ENCODE data around the gene MYOM3.

Gene MYOM3

GRCh38 chr1:24085546-24085945, 26.4 kb downstream of the MYOM3 start:
- TF ChIP-seq CTCF (IDR thresholded peaks at IDR 0.05) = no peak
- H3K27ac Mint-ChIP-seq = no peak overlapping the region
- DNase-seq = no peak
- no peaks in the 10 kb centered on the region for H3K36me3 Mint-ChIP-seq (ENCODE audit: low read depth)
- H3K27me3 Mint-ChIP-seq (ENCODE audit: low read depth, poor library complexity) = peaks cover 13% of the 10 kb centered on the region
- no peaks in the 10 kb centered on the region for H3K9me3 Mint-ChIP-seq
- peaks cover 20% of the 10 kb centered on the region for H3K4me1 Mint-ChIP-seq
- no peak overlapping the region for H3K4me3 Mint-ChIP-seq

DNA sequence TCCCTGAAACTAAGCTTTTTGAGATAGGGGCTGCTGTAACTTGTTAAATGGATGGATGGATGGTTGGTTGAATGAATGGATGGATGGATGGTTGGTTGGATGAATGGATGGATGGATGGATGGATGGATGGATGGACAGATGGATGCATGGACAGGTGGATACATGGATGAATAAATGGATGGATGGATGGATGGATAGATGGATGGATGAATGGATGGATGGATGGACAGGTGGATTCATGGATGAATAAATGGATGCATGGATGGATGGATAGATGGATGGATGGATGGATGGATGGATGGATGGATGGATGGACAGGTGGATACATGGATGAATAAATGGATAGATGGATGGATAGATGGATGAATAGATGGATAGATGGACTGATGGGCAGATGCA, 26.9 kb downstream of the MYOM3 start:
- Mint-ChIP-seq H3K36me3 (ENCODE audit: low read depth) (no peaks in the 10 kb centered on the region), H3K4me3 (peak overlapping the region; percentile 5), H3K4me1 (peaks cover 14% of the 10 kb centered on the region), H3K27me3 (ENCODE audit: low read depth, poor library complexity) (peaks cover 16% of the 10 kb centered on the region), H3K9me3 (no peaks in the 10 kb centered on the region), H3K27ac (no peak overlapping the region)
- no peak for DNase-seq
- TF ChIP-seq CTCF (IDR thresholded peaks at IDR 0.05) = no peak

GRCh38 chr1:24084050-24084449, 27.9 kb downstream of the MYOM3 start:
- TF ChIP-seq CTCF (IDR thresholded peaks at IDR 0.05) = no peak
- Mint-ChIP-seq H3K36me3 (ENCODE audit: low read depth) (no peaks in the 10 kb centered on the region), H3K27ac (no peak overlapping the region), H3K27me3 (ENCODE audit: low read depth, poor library complexity) (peaks cover 16% of the 10 kb centered on the region), H3K4me3 (no peak overlapping the region), H3K9me3 (no peaks in the 10 kb centered on the region), H3K4me1 (peaks cover 7% of the 10 kb centered on the region)
- DNase-seq = no peak

DNA sequence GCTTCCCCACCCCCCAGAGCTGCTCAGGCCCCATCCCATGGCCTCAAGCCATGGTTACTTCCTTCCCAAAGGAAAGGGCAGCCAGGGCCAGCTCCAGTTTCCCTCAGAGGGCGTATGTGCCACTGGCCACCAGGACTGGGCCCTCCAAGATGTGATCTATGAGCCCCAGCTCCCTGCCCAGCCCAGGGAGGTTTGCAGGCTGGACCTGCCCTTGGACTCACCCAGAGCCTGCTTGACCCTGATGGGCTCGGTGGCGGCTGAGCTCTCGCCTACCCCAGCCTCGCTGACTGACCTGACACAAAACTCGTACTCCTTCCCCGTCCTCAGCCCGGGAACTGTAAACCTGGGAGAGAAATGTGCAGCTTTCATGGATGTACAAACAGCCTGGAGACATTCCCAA, 29.6 kb downstream of the MYOM3 start:
- TF ChIP-seq CTCF (IDR thresholded peaks at IDR 0.05) = no peak
- no peak overlapping the region for H3K4me3 Mint-ChIP-seq
- H3K9me3 Mint-ChIP-seq = no peaks in the 10 kb centered on the region
- no peaks in the 10 kb centered on the region for H3K36me3 Mint-ChIP-seq (ENCODE audit: low read depth)
- peaks cover 14% of the 10 kb centered on the region for H3K27me3 Mint-ChIP-seq (ENCODE audit: low read depth, poor library complexity)
- H3K27ac Mint-ChIP-seq = no peak overlapping the region
- no peak for DNase-seq
- H3K4me1 Mint-ChIP-seq = peaks cover 10% of the 10 kb centered on the region

- peak overlapping the region; percentile 68 for H3K27ac Mint-ChIP-seq
- H3K9me3 Mint-ChIP-seq = no peaks in the 10 kb centered on the region
- no peak for TF ChIP-seq CTCF (IDR thresholded peaks at IDR 0.05)
- DNase-seq = no peak
- no peaks in the 10 kb centered on the region for H3K36me3 Mint-ChIP-seq (ENCODE audit: low read depth)
- H3K4me3 Mint-ChIP-seq = no peak overlapping the region
- H3K4me1 Mint-ChIP-seq = peaks cover 8% of the 10 kb centered on the region
- peaks cover 18% of the 10 kb centered on the region for H3K27me3 Mint-ChIP-seq (ENCODE audit: low read depth, poor library complexity)
These were observed 30.7 kb downstream of the MYOM3 start for GRCh38 chr1:24081190-24081589.

DNA sequence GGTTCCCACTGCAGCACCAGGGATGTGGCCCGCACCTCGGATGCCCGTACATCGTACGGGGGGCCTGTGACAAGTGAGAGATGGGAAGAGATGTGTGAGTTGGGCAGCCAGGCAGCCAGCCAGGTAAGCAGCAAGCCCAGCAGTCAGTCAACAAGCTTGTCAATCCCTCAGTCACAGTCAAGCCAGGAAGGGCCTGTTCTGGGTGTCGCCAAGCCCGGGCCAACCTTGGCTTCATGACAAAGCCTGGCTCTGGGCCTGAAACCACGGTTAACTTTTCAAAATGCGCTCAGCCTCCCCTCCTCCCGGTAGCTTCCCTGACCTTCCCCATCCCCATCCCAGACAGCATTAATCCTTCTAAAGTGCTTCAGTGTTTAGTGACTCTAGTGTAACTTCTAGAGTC, 31.8 kb downstream of the MYOM3 start:
- H3K4me3 Mint-ChIP-seq = no peak overlapping the region
- DNase-seq = no peak
- H3K36me3 Mint-ChIP-seq (ENCODE audit: low read depth) = no peaks in the 10 kb centered on the region
- H3K27ac Mint-ChIP-seq = no peak overlapping the region
- H3K27me3 Mint-ChIP-seq (ENCODE audit: low read depth, poor library complexity) = peaks cover 15% of the 10 kb centered on the region
- H3K9me3 Mint-ChIP-seq = no peaks in the 10 kb centered on the region
- no peak for TF ChIP-seq CTCF (IDR thresholded peaks at IDR 0.05)
- H3K4me1 Mint-ChIP-seq = peaks cover 8% of the 10 kb centered on the region

Data from nephron progenitor cell (in vitro differentiated cells).